Measurements from ENCODE around the gene HS3ST1. TPM values are rescaled to one million over a fixed set of nuclear protein-coding genes. Genes with fewer than 3 reads are reported as not detected.

The HS3ST1 gene
- total and polyA plus RNA-seq, 5 donors from 2014 or later: 0.08 TPM; not detected in 4

DNA sequence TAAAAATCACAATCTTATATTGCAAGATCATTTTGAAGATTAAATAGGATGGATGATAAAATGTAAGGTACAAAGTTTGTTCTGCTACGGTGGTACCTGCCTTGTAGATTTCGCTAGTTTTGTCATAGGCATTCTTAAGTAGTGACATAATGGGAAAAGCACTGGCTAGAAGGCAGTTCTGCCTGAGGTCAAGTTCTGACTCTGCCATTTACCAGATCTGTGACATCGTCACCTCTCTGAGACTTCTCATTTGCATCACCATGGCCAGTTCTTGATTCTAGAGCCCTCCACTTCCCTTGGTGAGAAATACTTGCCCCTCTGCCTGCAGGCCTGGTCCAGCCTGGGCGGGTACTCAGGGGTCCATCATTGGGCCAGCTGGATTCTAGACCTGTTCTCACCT is 85.2 kb downstream of the HS3ST1 start:
- Histone ChIP-seq H3K4me3 (ENCODE audit: low read depth, low read length) (no peak overlapping the region), H3K36me3 (ENCODE audit: control insufficient read depth, insufficient read depth, low read length) (no peaks in the 10 kb centered on the region), H3K4me1 (ENCODE audit: control insufficient read depth, insufficient read depth, low read length, poor library complexity, severe bottlenecking) (no peaks in the 10 kb centered on the region), H3K9me3 (ENCODE audit: control insufficient read depth in 2 of 2, low read length in 2 of 2) (no peaks in the 10 kb centered on the region), H3K27ac (ENCODE audit: insufficient read depth, low read length, poor library complexity, severe bottlenecking) (no peak overlapping the region), H3K27me3 (ENCODE audit: control insufficient read depth, insufficient read depth, low read length) (no peaks in the 10 kb centered on the region)
- Mint-ChIP-seq H3K27ac (no peak overlapping the region), H3K9me3 (peaks cover 0 to 2% (median 0%) of the 10 kb centered on the region in 7 donors), H3K4me3 (no peak overlapping the region), H3K27me3 (peaks cover 5% of the 10 kb centered on the region), H3K36me3 (no peaks in the 10 kb centered on the region), H3K4me1 (no peaks in the 10 kb centered on the region)
- no peak for ATAC-seq (ENCODE audit: low read depth in 2 of 2)
- DNase-seq: no peak
